Mesenchymal stem cell (in vitro differentiated cells and primary cell): ENCODE data around the gene ZNF502.
A peak's percentile ranks its signal among the peaks of the same experiment; 100 is the strongest.

Experiments used
- DNase-seq: peaks from one replicate; pipeline ENCODE4 v3.0.0-alpha.2; 2013
- H2AFZ ChIP-seq: one replicate; pipeline ENCODE4 v1.6.1; 2013; ENCODE audit warnings: low read depth, mild to moderate bottlenecking, control low read depth, inconsistent platforms, low read length, moderate library complexity
- H2AK5ac ChIP-seq: 2 replicates; pipeline ENCODE4 v1.6.1; 2013; ENCODE audit warnings: low read length, moderate library complexity, mild to moderate bottlenecking, inconsistent platforms; ENCODE audit not compliant: severe bottlenecking
- H2BK120ac ChIP-seq: one replicate; pipeline ENCODE4 v1.6.1; 2013; ENCODE audit warnings: low read depth, mild to moderate bottlenecking, inconsistent platforms, low read length, moderate library complexity
- H2BK12ac ChIP-seq, 2 experiments: one replicate each; pipeline ENCODE4 v1.6.1; 2013; ENCODE audit warnings: inconsistent platforms in 2 of 2, low read length in 2 of 2, mild to moderate bottlenecking in 2 of 2, moderate library complexity in 2 of 2, control low read depth in 1 of 2
- H2BK15ac ChIP-seq: one replicate; pipeline ENCODE4 v1.6.1; 2013; ENCODE audit warnings: mild to moderate bottlenecking, low read depth, inconsistent platforms; ENCODE audit not compliant: poor library complexity, severe bottlenecking
- H2BK5ac ChIP-seq: 2 replicates; pipeline ENCODE4 v1.6.1; 2013; ENCODE audit warnings: low read depth, mild to moderate bottlenecking, low read length, control low read depth, inconsistent platforms; ENCODE audit not compliant: poor library complexity, severe bottlenecking
- H3K14ac ChIP-seq, 2 experiments: one replicate each; pipeline ENCODE4 v1.6.1; 2013; ENCODE audit warnings: inconsistent platforms in 2 of 2, low read length in 2 of 2, control low read depth in 1 of 2, mild to moderate bottlenecking in 1 of 2, moderate library complexity in 1 of 2
- H3K18ac ChIP-seq, 2 experiments: one replicate each; pipeline ENCODE4 v1.6.1; 2013; ENCODE audit warnings: inconsistent platforms in 2 of 2, low read length in 2 of 2, control low read depth in 1 of 2, low read depth in 1 of 2, mild to moderate bottlenecking in 1 of 2
- H3K23ac ChIP-seq, 2 experiments: one replicate each; pipeline ENCODE4 v1.6.1; 2013; ENCODE audit warnings: inconsistent platforms in 2 of 2, low read length in 2 of 2, mild to moderate bottlenecking in 2 of 2, moderate library complexity in 2 of 2, control low read depth in 1 of 2
- H3K27ac ChIP-seq: 2 replicates; pipeline ENCODE4 v1.5.1; 2013; ENCODE audit warnings: mild to moderate bottlenecking, moderate library complexity, low read length, control low read depth, inconsistent platforms; ENCODE audit not compliant: poor library complexity, severe bottlenecking
- H3K27me3 ChIP-seq, 2 experiments: 2 replicates each; pipeline versions ENCODE4 v1.6.1 to v1.7.0; 2013; ENCODE audit warnings: low read length in 2 of 2, mild to moderate bottlenecking in 2 of 2, moderate library complexity in 2 of 2, control low read depth in 1 of 2, inconsistent platforms in 1 of 2; ENCODE audit not compliant: control insufficient read depth in 1 of 2, insufficient read depth in 1 of 2
- H3K36me3 ChIP-seq, 2 experiments: 2 replicates each; pipeline versions ENCODE4 v1.6.1 to v1.7.0; 2013; ENCODE audit warnings: low read length in 2 of 2, control low read depth in 1 of 2, inconsistent platforms in 1 of 2, low read depth in 1 of 2, mild to moderate bottlenecking in 1 of 2; ENCODE audit not compliant: insufficient read depth in 2 of 2, control insufficient read depth in 1 of 2
- H3K4ac ChIP-seq, 2 experiments: one replicate each; pipeline ENCODE4 v1.6.1; 2013; ENCODE audit warnings: inconsistent platforms in 2 of 2, low read length in 2 of 2, mild to moderate bottlenecking in 2 of 2, moderate library complexity in 2 of 2, control low read depth in 1 of 2, low read depth in 1 of 2
- H3K4me1 ChIP-seq: 2 replicates; pipeline ENCODE4 v1.6.1; 2013; ENCODE audit warnings: low read depth, low read length, control low read depth; ENCODE audit not compliant: control insufficient read depth, insufficient read depth
- H3K4me2 ChIP-seq: 2 replicates; pipeline ENCODE4 v1.6.1; 2013; ENCODE audit warnings: low read length, mild to moderate bottlenecking, inconsistent platforms; ENCODE audit not compliant: poor library complexity, severe bottlenecking
- H3K4me3 ChIP-seq, 2 experiments: 2 replicates each; pipeline versions ENCODE4 v1.5.1 to v1.7.0; 2013; ENCODE audit warnings: low read length in 2 of 2, mild to moderate bottlenecking in 2 of 2, control low read depth in 1 of 2, low read depth in 1 of 2; ENCODE audit not compliant: insufficient read depth in 1 of 2
- H3K79me1 ChIP-seq: replicated peaks from 2 replicates; pipeline ENCODE4 v1.6.1; 2013; ENCODE audit warnings: mild to moderate bottlenecking, control low read depth, low read length, inconsistent platforms; ENCODE audit not compliant: poor library complexity, severe bottlenecking
- H3K9ac ChIP-seq: 2 replicates; pipeline ENCODE4 v1.7.0; 2013; ENCODE audit warnings: mild to moderate bottlenecking, low read length, moderate library complexity
- H3K9me3 ChIP-seq: 2 replicates; pipeline ENCODE4 v1.7.0; 2013; ENCODE audit warnings: mild to moderate bottlenecking, low read length; ENCODE audit not compliant: control insufficient read depth
- H4K8ac ChIP-seq: one replicate; pipeline ENCODE4 v1.6.1; 2013; ENCODE audit warnings: inconsistent platforms, mild to moderate bottlenecking, low read length, moderate library complexity
- H4K91ac ChIP-seq: one replicate; pipeline ENCODE4 v1.6.1; 2013; ENCODE audit warnings: mild to moderate bottlenecking, low read length, inconsistent platforms
- WGBS: methylation state at CpG from one replicate; pipeline ENCODE4 v1.1.7; 2013; ENCODE audit warnings: mixed read lengths; 5-methylcytosine and 5-hydroxymethylcytosine counted together

Gene ZNF502

DNA sequence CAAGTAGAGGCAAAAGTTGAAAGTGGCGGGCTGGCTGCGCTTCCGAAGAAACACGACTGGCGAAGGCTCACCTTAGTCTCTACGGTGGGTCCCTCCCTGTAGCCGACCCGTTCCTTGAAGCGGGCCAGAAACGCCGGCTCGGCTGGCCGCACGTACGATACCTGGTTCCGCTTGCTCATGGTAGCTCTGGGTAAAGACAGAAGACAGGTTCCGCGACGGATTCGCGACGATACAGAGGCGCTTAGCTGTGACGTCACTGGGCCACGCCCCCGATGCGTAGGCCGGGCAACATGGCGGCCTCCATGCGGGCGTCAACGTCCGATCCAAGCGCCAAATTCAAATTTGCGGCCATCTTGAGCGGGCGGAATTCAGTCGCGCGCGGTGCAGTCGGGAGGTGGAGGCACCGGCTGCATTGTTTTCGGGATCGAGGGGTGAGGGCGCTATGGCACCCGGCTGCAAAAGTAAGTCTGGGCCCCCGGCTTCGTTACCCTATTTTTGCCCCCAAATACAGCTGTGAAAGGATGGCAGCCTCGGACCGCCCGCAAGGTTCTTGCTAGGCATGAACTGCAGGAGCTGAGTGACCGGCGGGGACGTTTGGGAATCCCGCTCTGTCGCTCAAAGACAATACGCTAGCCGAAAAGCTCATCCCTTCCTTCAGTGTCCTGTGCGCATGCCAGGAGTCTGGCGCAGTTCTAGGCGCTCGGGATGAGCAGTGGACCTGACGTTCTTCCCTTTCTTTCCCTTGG lies 49.1 kb downstream of the ZNF502 start, which contains the start of the genes KIAA1143 and KIF15:
Gene KIAA1143, minus strand, starts transcription at position 196 of the 746 bp plus-strand sequence. Its CDS starts 17 bp downstream, at position 179.
Gene KIF15, plus strand, starts transcription at position 371 of the 746 bp plus-strand sequence. Its CDS starts 72 bp downstream, at position 443.
- H2BK15ac ChIP-seq: peak within 1 kb of the TSS; percentile 80
- H3K27me3 ChIP-seq: no peaks in the 10 kb centered on the region
- H3K18ac ChIP-seq: peak within 1 kb of the TSS; percentile 59 to 78
- H4K91ac ChIP-seq: no peak within 1 kb of the TSS
- H3K4me3 ChIP-seq: peak within 1 kb of the TSS; percentile 69 to 94
- H2AFZ ChIP-seq: peak within 1 kb of the TSS; percentile 87
- H3K9me3 ChIP-seq: peaks cover 25% of the 10 kb centered on the region
- H3K14ac ChIP-seq: peak within 1 kb of the TSS in 1 of 2 experiments; percentile 41
- peak within 1 kb of the TSS in 1 of 2 experiments; percentile 56 for H3K4ac ChIP-seq
- H3K9ac ChIP-seq: peak within 1 kb of the TSS; percentile 96
- under 1% methylated on average over 64 of the region's 64 CpGs for WGBS
- H3K27ac ChIP-seq: peak within 1 kb of the TSS; percentile 38
- peak; percentile 94 for DNase-seq
- peak within 1 kb of the TSS; percentile 90 for H4K8ac ChIP-seq
- H3K4me1 ChIP-seq: peaks cover 2% of the 10 kb centered on the region
- H3K79me1 ChIP-seq: peaks cover 37% of the 10 kb centered on the region
- H2AK5ac ChIP-seq: no peak within 1 kb of the TSS
- H3K23ac ChIP-seq: no peak within 1 kb of the TSS
- H2BK5ac ChIP-seq: no peak within 1 kb of the TSS
- H2BK12ac ChIP-seq: no peak within 1 kb of the TSS
- H3K4me2 ChIP-seq: peak within 1 kb of the TSS; percentile 70
- peaks cover 3 to 22% of the 10 kb centered on the region in 2 experiments for H3K36me3 ChIP-seq
- H2BK120ac ChIP-seq: no peak within 1 kb of the TSS

DNA sequence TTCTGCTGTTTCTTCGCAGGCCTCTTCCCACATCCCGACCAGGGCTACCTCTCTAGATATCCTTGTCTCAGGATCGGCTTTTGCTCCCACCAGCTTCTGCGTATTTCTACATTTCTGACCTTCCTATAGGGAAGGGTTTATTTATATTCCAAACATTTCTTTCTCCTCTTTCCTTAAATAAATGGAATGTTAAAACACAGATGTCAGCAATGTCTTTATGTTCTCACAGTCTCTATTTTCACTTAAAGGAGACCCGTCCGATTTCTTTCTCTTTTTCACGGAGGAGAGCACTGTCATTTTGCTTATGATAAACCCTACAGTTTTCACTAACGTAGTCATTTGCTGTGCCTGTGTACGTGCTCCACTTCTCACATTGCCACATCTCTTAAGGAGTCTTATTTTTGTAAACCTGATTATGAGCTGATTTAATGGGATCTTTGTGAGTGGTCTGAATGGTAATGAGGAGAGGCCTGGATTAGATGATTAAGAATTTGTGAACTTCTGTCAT lies 49.8 kb downstream of the ZNF502 start:
- Histone ChIP-seq H3K9ac (peak overlapping the region; percentile 96), H3K27me3 (no peaks in the 10 kb centered on the region), H2BK120ac (no peak overlapping the region), H4K8ac (no peak overlapping the region), H3K23ac (no peak overlapping the region), H3K4ac (no peak overlapping the region), H3K4me2 (peak overlapping the region; percentile 70), H3K27ac (no peak overlapping the region), H2BK5ac (no peak overlapping the region), H3K4me1 (peaks cover 2% of the 10 kb centered on the region), H3K36me3 (peaks cover 3 to 22% of the 10 kb centered on the region in 2 experiments), H2AK5ac (no peak overlapping the region), H2BK15ac (no peak overlapping the region), H3K4me3 (peak overlapping the region; percentile 69 to 94), H3K79me1 (peaks cover 35% of the 10 kb centered on the region), H4K91ac (no peak overlapping the region), H3K14ac (no peak overlapping the region), H2BK12ac (no peak overlapping the region), H3K18ac (peak overlapping the region in 1 of 2 experiments; percentile 13), H3K9me3 (peaks cover 21% of the 10 kb centered on the region), H2AFZ (peak overlapping the region; percentile 87)
- no peak for DNase-seq
- WGBS: under 1% methylated on average over 5 of the region's 9 CpGs

DNA sequence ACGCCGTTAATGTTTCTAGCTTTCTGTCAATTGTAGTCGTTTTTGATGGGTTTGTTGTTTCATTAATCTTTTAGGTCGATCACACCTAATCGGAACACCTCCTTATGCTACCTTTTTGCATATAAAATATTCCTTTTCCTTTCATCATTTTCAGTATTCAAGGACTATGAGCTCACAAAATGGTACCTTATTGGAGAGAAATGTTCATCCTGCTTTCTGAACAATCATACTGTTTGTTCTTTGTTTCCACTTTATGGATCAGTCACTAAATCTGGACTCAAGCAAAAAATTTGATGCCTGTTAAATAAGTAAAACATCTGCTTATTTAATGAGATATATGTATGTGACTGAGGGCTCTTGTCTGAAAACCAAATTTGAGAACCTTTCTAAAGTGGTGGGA lies 50.2 kb downstream of the ZNF502 start:
- Histone ChIP-seq H3K4me2 (peak overlapping the region; percentile 60), H3K27ac (no peak overlapping the region), H3K4me3 (peak overlapping the region in 1 of 2 experiments; percentile 94), H2BK5ac (no peak overlapping the region), H4K8ac (no peak overlapping the region), H2BK15ac (no peak overlapping the region), H3K79me1 (peaks cover 32% of the 10 kb centered on the region), H3K27me3 (no peaks in the 10 kb centered on the region), H2AK5ac (no peak overlapping the region), H3K9me3 (peaks cover 17% of the 10 kb centered on the region), H3K4me1 (peaks cover 2% of the 10 kb centered on the region), H3K14ac (no peak overlapping the region), H3K18ac (no peak overlapping the region), H3K4ac (no peak overlapping the region), H3K36me3 (peaks cover 3 to 18% of the 10 kb centered on the region in 2 experiments), H2BK120ac (no peak overlapping the region), H3K9ac (peak overlapping the region; percentile 96), H3K23ac (no peak overlapping the region), H2BK12ac (no peak overlapping the region), H2AFZ (no peak overlapping the region), H4K91ac (no peak overlapping the region)
- DNase-seq: no peak
- no CpG with 5 or more reads among the region's 5 CpGs for WGBS

- no peak overlapping the region for H3K18ac ChIP-seq
- no peak overlapping the region for H3K23ac ChIP-seq
- no peak overlapping the region for H3K4ac ChIP-seq
- no peak overlapping the region for H3K27ac ChIP-seq
- H3K14ac ChIP-seq: no peak overlapping the region
- H2BK5ac ChIP-seq: no peak overlapping the region
- no peak overlapping the region for H2BK12ac ChIP-seq
- H3K36me3 ChIP-seq: peaks cover 0 to 2% of the 10 kb centered on the region in 2 experiments
- no peak overlapping the region for H2BK15ac ChIP-seq
- no peak overlapping the region for H2AK5ac ChIP-seq
- H4K8ac ChIP-seq: no peak overlapping the region
- no peak overlapping the region for H2AFZ ChIP-seq
- no peak overlapping the region for H3K9ac ChIP-seq
- no peak overlapping the region for H3K4me3 ChIP-seq
- H3K4me2 ChIP-seq: no peak overlapping the region
- no peaks in the 10 kb centered on the region for H3K27me3 ChIP-seq
- peaks cover 14% of the 10 kb centered on the region for H3K9me3 ChIP-seq
- peaks cover 37% of the 10 kb centered on the region for H3K79me1 ChIP-seq
- peaks cover 2% of the 10 kb centered on the region for H3K4me1 ChIP-seq
- no peak overlapping the region for H4K91ac ChIP-seq
- DNase-seq: no peak
- H2BK120ac ChIP-seq: no peak overlapping the region
These were observed 51.8 kb downstream of the ZNF502 start for GRCh38 chr3:44764248-44764647.
